Middle frontal gyrus (tissue), 1 donor: ENCODE measurements around the gene IQCE.

ENCODE experiments used
- DNase-seq: peaks from one replicate; pipeline ENCODE4 v3.0.0-alpha.2; 2015; ENCODE audit warnings: low spot score; ENCODE audit errors: extremely low spot score

The IQCE gene

GRCh38 chr7:2558629-2559282 is at the start of gene IQCE:
Gene IQCE, plus strand, starts transcription at chr7:2558979. Its CDS starts 203 bp downstream, at chr7:2559182.
- peak; percentile 68 for DNase-seq

GRCh38 chr7:2509298-2509906 is 49.4 kb upstream of the IQCE start:
- no peak for DNase-seq

- DNase-seq = no peak
Observed at GRCh38 chr7:2510130-2510776, 48.5 kb upstream of the IQCE start.

GRCh38 chr7:2510909-2511768 is 47.6 kb upstream of the IQCE start:
- DNase-seq = no peak

GRCh38 chr7:2511769-2512168 is 47.0 kb upstream of the IQCE start:
- DNase-seq = no peak

- DNase-seq = no peak
Observed at GRCh38 chr7:2512179-2512661, 46.6 kb upstream of the IQCE start.

- no peak for DNase-seq
Observed at GRCh38 chr7:2512713-2513112, 46.1 kb upstream of the IQCE start.

- DNase-seq = no peak
Observed at GRCh38 chr7:2513702-2514101, 45.1 kb upstream of the IQCE start.

GRCh38 chr7:2514473-2515423 is 44.0 kb upstream of the IQCE start:
- no peak for DNase-seq

GRCh38 chr7:2515424-2516193 is 43.2 kb upstream of the IQCE start:
- no peak for DNase-seq

GRCh38 chr7:2516194-2516555 is 42.6 kb upstream of the IQCE start:
- no peak for DNase-seq

GRCh38 chr7:2517026-2517425 is 41.8 kb upstream of the IQCE start:
- no peak for DNase-seq

GRCh38 chr7:2517678-2518507 is 40.9 kb upstream of the IQCE start:
- DNase-seq = no peak

- DNase-seq = no peak
Observed at GRCh38 chr7:2518737-2519118, 40.1 kb upstream of the IQCE start.

GRCh38 chr7:2519119-2519930 is 39.5 kb upstream of the IQCE start, which contains the start of gene LFNG:
Gene LFNG, plus strand, starts transcription at chr7:2519774. Its CDS starts 88 bp downstream, at chr7:2519862.
- DNase-seq = peak; percentile 86

GRCh38 chr7:2520131-2520760 is 38.5 kb upstream of the IQCE start:
- DNase-seq = no peak

- DNase-seq = no peak
Observed at GRCh38 chr7:2520761-2521290, 38.0 kb upstream of the IQCE start.
